ENCODE measurements around the gene SHC2. TPM values are rescaled to one million over a fixed set of nuclear protein-coding genes. Genes with fewer than 3 reads are reported as not detected.
A peak's percentile ranks its signal among the peaks of the same experiment; 100 is the strongest.

The SHC2 gene
- total and polyA plus RNA-seq, 2 of the 8 experiments (the other 6 are each of a cell fraction or from before 2014, with no cell fraction given): 4.4 to 7.3 TPM

- Histone ChIP-seq H3K4me1 (replicated peaks in 1 of 4; ENCODE audit: control insufficient read depth in 3 of 4, insufficient read depth in 4 of 4, low read length in 3 of 4) (no peaks in the 10 kb centered on the region), H3K4ac (replicated peaks; ENCODE audit: insufficient read length, low read depth, low read length) (no peak overlapping the region), H3K9me3 (ENCODE audit: insufficient read depth in 2 of 2, low read depth in 1 of 2, low read length in 1 of 2) (no peaks in the 10 kb centered on the region; a peak in 1 of 4 replicates), H2BK15ac (ENCODE audit: low read length) (no peak overlapping the region), H3K79me2 (ENCODE audit: control insufficient read depth in 1 of 2, insufficient read depth in 2 of 2, low read length in 2 of 2) (no peaks in the 10 kb centered on the region), H2AK5ac (ENCODE audit: low read depth, low read length) (no peak overlapping the region), H3K23ac (ENCODE audit: insufficient read length) (no peak overlapping the region), H4K8ac (ENCODE audit: extremely low read depth, insufficient read depth, low read length) (0 out of 2 replicates have a peak overlapping the region, but pooled peaks have one; percentile 9), H4K91ac (replicated peaks; ENCODE audit: insufficient read length, low read length) (no peak overlapping the region), H3K18ac (ENCODE audit: extremely low read depth, low read length) (no peak overlapping the region), H2AFZ (ENCODE audit: low read length) (peak overlapping the region; percentile 13; the same call in 1 of the 2 replicates), H2BK5ac (ENCODE audit: low read depth, low read length) (no peak overlapping the region), H3K14ac (ENCODE audit: insufficient read length) (no peak overlapping the region), H3K23me2 (ENCODE audit: low read depth, low read length) (no peaks in the 10 kb centered on the region), H3K4me3 (ENCODE audit: extremely low read depth in 1 of 4, insufficient read depth in 2 of 4, low read depth in 3 of 4, low read length in 4 of 4) (no peak overlapping the region), H4K5ac (ENCODE audit: insufficient read length, low read depth, low read length) (no peak overlapping the region), H3K27me3 (replicated peaks in 1 of 4; ENCODE audit: control insufficient read depth in 3 of 4, extremely low read depth in 1 of 4, insufficient read depth in 3 of 4, low read length in 3 of 4) (peaks cover 0 to under 1% (median 0%) of the 10 kb centered on the region in 4 experiments; a peak in 2 of 7 replicates), H4K20me1 (replicated peaks in 1 of 2; ENCODE audit: control insufficient read depth in 1 of 2, insufficient read depth in 2 of 2, low read length in 2 of 2) (no peaks in the 10 kb centered on the region), H3K36me3 (ENCODE audit: control insufficient read depth in 2 of 4, insufficient read depth in 4 of 4, low read length in 3 of 4) (no peaks in the 10 kb centered on the region), H2BK120ac (replicated peaks; ENCODE audit: low read depth, low read length) (no peak overlapping the region), H3K56ac (replicated peaks; ENCODE audit: insufficient read length, low read depth, low read length) (no peak overlapping the region), H2BK12ac (ENCODE audit: low read depth, low read length) (no peak overlapping the region), H3K4me2 (ENCODE audit: insufficient read depth in 1 of 2, low read depth in 2 of 2, low read length in 2 of 2) (no peak overlapping the region), H2BK20ac (ENCODE audit: low read length) (no peak overlapping the region), H3K79me1 (ENCODE audit: low read depth, low read length) (no peaks in the 10 kb centered on the region), H3K27ac (ENCODE audit: low read depth, low read length) (no peak overlapping the region), H3K9ac (replicated peaks in 1 of 4; ENCODE audit: extremely low read depth in 1 of 4, low read depth in 3 of 4, low read length in 3 of 4) (no peak overlapping the region)
- POLR2A ChIA-PET (ENCODE audit: partially characterized antibody): no interaction called here
- WGBS, 2 experiments (ENCODE audit: extremely low coverage in 1 of 2, insufficient coverage in 1 of 2, insufficient read length in 1 of 2, insufficient replicate concordance in 2 of 2, low coverage in 1 of 2, low lambda C conversion rate in 2 of 2, missing lambda C conversion rate in 1 of 2): 88% methylated on average over 34 of the region's 38 CpGs; no CpG with 5 or more reads in 1 of the 2 experiments
- CTCF ChIA-PET (ENCODE audit: partially characterized antibody): no interaction called here
- no peak for FAIRE-seq
- DNase-seq (ENCODE audit: low read depth in 1 of 2, low spot score in 2 of 2): no peak
- TF ChIP-seq BRCA1 (IDR thresholded peaks at IDR 0.05; ENCODE audit: low read depth, low read length) (no peak), SUZ12 (IDR thresholded peaks at IDR 0.05; ENCODE audit: low read length) (no peak), MAX (IDR thresholded peaks at IDR 0.05) (no peak), TEAD4 (IDR thresholded peaks at IDR 0.05; ENCODE audit: low read depth, low read length) (no peak), ZNF274 (IDR thresholded peaks at IDR 0.05; ENCODE audit: borderline replicate concordance, extremely low read depth, low read length) (no peak), RFX5 (IDR thresholded peaks at IDR 0.05; ENCODE audit: borderline replicate concordance, low read depth, low read length) (no peak), SRF (IDR thresholded peaks at IDR 0.05; ENCODE audit: low read depth, low read length) (no peak), MAFK (IDR thresholded peaks at IDR 0.05; ENCODE audit: low read depth, low read length) (no peak), SIX5 (IDR thresholded peaks at IDR 0.05; ENCODE audit: low read depth, low read length) (no peak), SP2 (IDR thresholded peaks at IDR 0.05; ENCODE audit: low read length) (no peak), KDM1A (IDR thresholded peaks at IDR 0.05; ENCODE audit: borderline replicate concordance, low read length) (no peak)
- TF ChIP-seq, protein P1, sequence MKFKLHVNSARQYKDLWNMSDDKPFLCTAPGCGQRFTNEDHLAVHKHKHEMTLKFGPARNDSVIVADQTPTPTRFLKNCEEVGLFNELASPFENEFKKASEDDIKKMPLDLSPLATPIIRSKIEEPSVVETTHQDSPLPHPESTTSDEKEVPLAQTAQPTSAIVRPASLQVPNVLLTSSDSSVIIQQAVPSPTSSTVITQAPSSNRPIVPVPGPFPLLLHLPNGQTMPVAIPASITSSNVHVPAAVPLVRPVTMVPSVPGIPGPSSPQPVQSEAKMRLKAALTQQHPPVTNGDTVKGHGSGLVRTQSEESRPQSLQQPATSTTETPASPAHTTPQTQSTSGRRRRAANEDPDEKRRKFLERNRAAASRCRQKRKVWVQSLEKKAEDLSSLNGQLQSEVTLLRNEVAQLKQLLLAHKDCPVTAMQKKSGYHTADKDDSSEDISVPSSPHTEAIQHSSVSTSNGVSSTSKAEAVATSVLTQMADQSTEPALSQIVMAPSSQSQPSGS (IDR thresholded peaks at IDR 0.05; ENCODE audit: low read length): no peak
Measured at GRCh38 chr19:377801-378581, 82.8 kb downstream of the SHC2 start.

All from H1 (cell line).